HepG2 (cell line): ENCODE results near the gene ATPAF1. TPM values are rescaled to one million over a fixed set of nuclear protein-coding genes. Genes with fewer than 3 reads are reported as not detected.

Experiments used
- ATF4 ChIP-seq, 2 experiments: fragments of 450-650 bp in 1 of 2; sonication (generic) in 1 of 2; formaldehyde crosslinking; IDR thresholded peaks; 2 replicates each; pipeline versions ENCODE4 v1.5.0 to v1.8.0; 2020 to 2022; ENCODE audit warnings: mild to moderate bottlenecking in 1 of 2, missing genetic modification reagents in 1 of 2
- BRD4 ChIP-seq: sonication (generic); formaldehyde crosslinking; IDR thresholded peaks from 2 replicates; pipeline ENCODE4 v1.4.0; 2020; ENCODE audit warnings: missing genetic modification reagents
- CENPT ChIP-seq: sonication (generic); formaldehyde crosslinking; IDR thresholded peaks from 2 replicates; pipeline ENCODE4 v1.8.0; 2022; ENCODE audit warnings: low read depth, mild to moderate bottlenecking, moderate library complexity, missing genetic modification reagents
- CSRNP2 ChIP-seq: sonication (generic); formaldehyde crosslinking; conservative IDR thresholded peaks from 2 replicates; pipeline ENCODE4 v1.8.0; 2022; ENCODE audit warnings: low read depth, missing genetic modification reagents
- E2F5 ChIP-seq: sonication (generic); formaldehyde crosslinking; conservative IDR thresholded peaks from 2 replicates; pipeline ENCODE4 v1.4.0; 2020; ENCODE audit warnings: missing genetic modification reagents
- ELF3 ChIP-seq: IDR thresholded peaks from 2 replicates; pipeline ENCODE4 v1.6.1; 2016; ENCODE audit warnings: missing genetic modification reagents, missing compliant biosample characterization
- HOXA7 ChIP-seq: sonication (generic); formaldehyde crosslinking; IDR thresholded peaks from 2 replicates; pipeline ENCODE4 v1.8.1; 2022; ENCODE audit warnings: mild to moderate bottlenecking, missing genetic modification reagents, moderate library complexity
- KDM4B ChIP-seq: sonication (generic); formaldehyde crosslinking; IDR thresholded peaks from 2 replicates; pipeline ENCODE4 v1.4.0; 2020; ENCODE audit warnings: missing genetic modification reagents
- KLF12 ChIP-seq: sonication (generic); formaldehyde crosslinking; IDR thresholded peaks from 2 replicates; pipeline ENCODE4 v1.4.0; 2020; ENCODE audit warnings: missing genetic modification reagents, borderline replicate concordance
- NFATC3 ChIP-seq: sonication (generic); formaldehyde crosslinking; IDR thresholded peaks from 2 replicates; pipeline ENCODE4 v1.5.1; 2020; ENCODE audit warnings: mild to moderate bottlenecking, missing genetic modification reagents
- NFIC ChIP-seq: IDR thresholded peaks from 2 replicates; pipeline ENCODE4 v1.6.1; 2012; ENCODE audit warnings: mild to moderate bottlenecking, low read length, inconsistent platforms
- PRDM10 ChIP-seq: sonication (generic); formaldehyde crosslinking; IDR thresholded peaks from 2 replicates; pipeline ENCODE4 v1.4.0; 2020; ENCODE audit warnings: low read depth, missing genetic modification reagents
- RAD21 ChIP-seq: fragments of 450-650 bp; formaldehyde crosslinking; IDR thresholded peaks from 2 replicates; pipeline ENCODE4 v1.5.0; 2020; ENCODE audit warnings: mild to moderate bottlenecking
- RFXAP ChIP-seq: sonication (generic); formaldehyde crosslinking; IDR thresholded peaks from 2 replicates; pipeline ENCODE4 v1.4.0; 2020; ENCODE audit warnings: missing genetic modification reagents, borderline replicate concordance
- SOX6 ChIP-seq, 2 experiments: fragments of 450-650 bp in 1 of 2; sonication (generic) in 1 of 2; formaldehyde crosslinking in 1 of 2; IDR thresholded peaks; 2 replicates each; pipeline versions ENCODE4 v1.4.0 to v1.6.1; 2017 to 2020; ENCODE audit warnings: antibody characterized with exemption in 1 of 2, mild to moderate bottlenecking in 1 of 2, missing genetic modification reagents in 1 of 2
- SP4 ChIP-seq: sonication (generic); formaldehyde crosslinking; IDR thresholded peaks from 2 replicates; pipeline ENCODE4 v1.8.1; 2023; ENCODE audit warnings: mild to moderate bottlenecking, missing genetic modification reagents
- ZBTB37 ChIP-seq: sonication (generic); formaldehyde crosslinking; IDR thresholded peaks from 2 replicates; pipeline ENCODE4 v1.4.0; 2020; ENCODE audit warnings: mild to moderate bottlenecking, missing genetic modification reagents
- ZEB1 ChIP-seq: IDR thresholded peaks from 2 replicates; pipeline ENCODE4 v1.6.1; 2012; ENCODE audit warnings: mild to moderate bottlenecking, low read depth, inconsistent platforms; ENCODE audit not compliant: insufficient replicate concordance
- ZMYM2 ChIP-seq: sonication (generic); formaldehyde crosslinking; IDR thresholded peaks from 2 replicates; pipeline ENCODE4 v1.8.0; 2022; ENCODE audit warnings: mild to moderate bottlenecking, missing genetic modification reagents
- ZNF367 ChIP-seq: sonication (generic); formaldehyde crosslinking; IDR thresholded peaks from 2 replicates; pipeline ENCODE4 v1.4.0; 2020; ENCODE audit warnings: missing genetic modification reagents, borderline replicate concordance
- ZNF567 ChIP-seq: sonication (generic); formaldehyde crosslinking; IDR thresholded peaks from 2 replicates; pipeline ENCODE4 v1.8.1; 2023; ENCODE audit warnings: mild to moderate bottlenecking, missing genetic modification reagents, borderline replicate concordance
- polyA plus RNA-seq, 8 experiments: library from polyadenylated mRNA; depleted of rRNA in 3 of 8; stranded (reverse) in 7 of 8; unstranded in 1 of 8; fragments of >200 nt; fragmentation: Illumina TruSeq in 4 of 8; extraction: Trizol in 4 of 8; gene quantifications; 2 replicates each; pipeline versions ENCODE4 v1.2.1 to v1.2.3, GENCODE V29; 2011 to 2016; ENCODE audit warnings: low read depth in 4 of 8, missing spikeins in 1 of 8, mixed read lengths in 1 of 8; ENCODE audit not compliant: insufficient read depth in 1 of 8
- total RNA-seq, 5 experiments: library from RNA; depleted of rRNA; stranded (reverse); fragments of >200 nt; fragmentation: Illumina TruSeq; extraction: Trizol; gene quantifications; 2 replicates each; pipeline ENCODE4 v1.2.3, GENCODE V29; 2016; ENCODE audit warnings: low read depth in 1 of 5

Gene ATPAF1
- total and polyA plus RNA-seq, 2 of the 13 experiments (the other 11 are each of a cell fraction or from before 2014, with no cell fraction given) = 66.6 to 76.7 TPM

- TF ChIP-seq CSRNP2 (CRISPR knock-in tag) (no peak), ZBTB37 (CRISPR knock-in tag) (no peak), KLF12 (CRISPR knock-in tag) (peak; percentile 88), SP4 (CRISPR knock-in tag) (peak; percentile 94), RAD21 (CRISPR knock-in tag) (peak; percentile 56), RFXAP (peak; percentile 73; the same call in 1 of the 2 replicates), BRD4 (CRISPR knock-in tag) (no peak), ZMYM2 (CRISPR knock-in tag) (no peak), ZNF367 (CRISPR knock-in tag) (no peak), NFIC (no peak), CENPT (CRISPR knock-in tag) (no peak), PRDM10 (CRISPR knock-in tag) (peak; percentile 75), ELF3 (CRISPR knock-in tag) (peak; percentile 94), ZNF567 (peak; percentile 89; the same call in 1 of the 2 replicates), E2F5 (CRISPR knock-in tag) (0 out of 2 replicates have a peak, but pooled peaks have one; percentile 32), KDM4B (CRISPR knock-in tag) (peak; percentile 57; the same call in 1 of the 2 replicates), HOXA7 (CRISPR knock-in tag) (no peak), ZEB1 (peak; percentile 94), ATF4 (CRISPR knock-in tag; IDR thresholded peaks at IDR 0.05) (no peak), SOX6 (IDR thresholded peaks at IDR 0.05) (no peak), SOX6 (CRISPR knock-in tag; IDR thresholded peaks at IDR 0.05) (peak; percentile 44; the same call in 1 of the 2 replicates), NFATC3 (CRISPR knock-in tag) (no peak; the same call in 1 of the 2 replicates)
Measured at GRCh38 chr1:46603858-46604549, 64.2 kb downstream of the ATPAF1 start, which contains the start of gene MKNK1 (continued).
